Measurements from ENCODE around the gene PPP3CA.
"Not testable (repeated sequence)": the region's sequence is repeated elsewhere in the genome, so short reads cannot be mapped to it uniquely, and the experiment has no call there.

PPP3CA gene

DNA sequence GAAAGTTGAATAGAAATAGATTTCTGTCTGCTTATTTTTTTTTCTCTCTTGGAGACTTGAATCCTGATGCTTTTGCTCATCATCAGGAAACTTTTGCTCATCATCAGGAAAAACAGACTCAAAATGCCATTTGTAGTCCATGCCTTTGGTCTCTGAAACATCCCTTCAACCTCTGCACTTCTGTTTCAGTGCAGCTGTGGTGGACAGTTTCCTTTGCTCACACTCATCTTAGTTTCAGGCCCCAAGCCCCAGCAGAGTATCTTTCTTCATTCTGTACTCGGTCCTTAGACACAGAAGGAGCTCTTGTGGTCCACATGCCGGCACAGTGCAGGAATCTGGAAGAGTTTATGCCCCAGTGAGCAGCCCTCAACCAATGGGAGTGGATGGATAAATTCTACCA is 337.9 kb downstream of the PPP3CA start:
- no peak for DNase-seq (ENCODE audit: low read depth in 2 of 2)

DNA sequence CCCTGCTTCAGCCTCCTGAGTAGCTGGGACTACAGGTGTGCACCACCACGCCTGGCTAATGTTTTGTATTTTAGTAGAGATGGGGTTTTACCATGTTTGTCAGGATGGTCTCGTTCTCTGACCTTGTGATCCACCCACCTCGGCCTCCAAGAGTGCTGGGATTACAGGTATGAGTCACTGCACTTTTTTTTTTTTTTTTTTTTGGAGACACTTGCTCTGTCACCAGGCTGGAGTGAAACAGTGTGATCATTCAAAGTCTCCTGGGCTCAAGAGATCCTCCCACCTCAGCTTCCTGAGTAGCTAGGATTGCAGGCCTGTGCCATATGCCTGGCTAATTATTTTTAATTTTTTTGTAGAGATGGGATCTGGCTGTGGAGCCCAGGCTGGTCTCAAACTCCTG is 338.8 kb downstream of the PPP3CA start:
- no peak for DNase-seq (ENCODE audit: low read depth in 2 of 2)

DNA sequence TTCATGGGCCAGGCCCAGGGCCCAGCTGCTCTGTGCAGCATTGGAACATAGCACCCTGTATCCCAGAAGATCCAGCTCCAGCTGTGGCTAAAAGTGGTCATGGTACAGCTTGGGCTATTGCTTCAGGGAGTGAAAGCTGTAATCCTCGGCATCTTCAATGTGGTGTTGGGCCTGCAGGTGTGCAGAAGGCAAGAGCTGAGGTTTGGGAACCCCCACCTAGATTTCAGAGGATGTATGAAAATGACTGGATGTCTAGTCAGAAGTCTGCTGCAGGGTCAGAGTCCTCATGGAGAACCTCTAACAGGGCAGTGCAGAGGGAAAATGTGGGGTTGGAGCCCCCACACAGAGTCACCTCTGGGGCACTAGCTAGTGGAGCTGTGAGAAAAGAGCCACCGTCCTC is 341.7 kb downstream of the PPP3CA start:
- DNase-seq (ENCODE audit: low read depth in 2 of 2): no peak

DNA sequence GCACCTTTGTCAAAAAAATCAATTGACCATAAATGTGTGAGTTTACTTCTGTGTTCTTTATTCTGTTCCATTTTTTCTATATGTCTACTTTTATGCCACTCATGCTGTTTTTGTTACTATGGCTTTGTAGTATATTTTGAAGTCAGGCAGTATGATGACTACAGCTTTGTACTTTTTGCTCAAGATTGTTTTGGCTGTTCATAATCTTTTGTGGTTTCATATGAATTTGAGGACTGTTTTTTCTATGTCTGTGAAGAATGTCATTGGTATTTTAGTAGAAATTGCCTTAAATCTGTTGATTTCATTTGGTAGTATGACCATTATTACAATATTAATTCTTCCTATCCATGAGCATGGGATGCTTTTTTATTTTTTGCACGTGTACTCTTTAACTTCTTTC is 346.8 kb downstream of the PPP3CA start:
- no peak for DNase-seq (ENCODE audit: low read depth in 2 of 2)

DNA sequence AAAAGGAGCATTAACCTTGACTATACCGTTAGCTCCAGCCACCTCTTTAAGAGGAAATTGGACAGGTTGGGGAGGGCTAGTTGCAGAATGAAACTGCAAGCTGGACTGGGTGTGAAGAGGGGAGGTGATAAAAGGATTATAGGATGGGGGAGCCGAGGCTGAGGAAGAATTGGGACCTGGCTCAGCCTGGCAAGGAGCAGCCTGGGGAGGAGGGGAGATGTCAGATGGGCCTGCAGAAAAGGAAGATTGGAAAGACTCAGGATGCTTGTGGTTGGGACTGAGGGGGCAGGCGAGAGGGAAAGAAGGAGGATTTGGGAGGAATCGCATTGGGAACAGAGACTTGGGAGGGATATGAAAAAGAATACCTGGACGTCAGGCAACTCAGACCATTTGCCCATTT is 351.7 kb downstream of the PPP3CA start:
- no peak for DNase-seq (ENCODE audit: low read depth in 2 of 2)

DNA sequence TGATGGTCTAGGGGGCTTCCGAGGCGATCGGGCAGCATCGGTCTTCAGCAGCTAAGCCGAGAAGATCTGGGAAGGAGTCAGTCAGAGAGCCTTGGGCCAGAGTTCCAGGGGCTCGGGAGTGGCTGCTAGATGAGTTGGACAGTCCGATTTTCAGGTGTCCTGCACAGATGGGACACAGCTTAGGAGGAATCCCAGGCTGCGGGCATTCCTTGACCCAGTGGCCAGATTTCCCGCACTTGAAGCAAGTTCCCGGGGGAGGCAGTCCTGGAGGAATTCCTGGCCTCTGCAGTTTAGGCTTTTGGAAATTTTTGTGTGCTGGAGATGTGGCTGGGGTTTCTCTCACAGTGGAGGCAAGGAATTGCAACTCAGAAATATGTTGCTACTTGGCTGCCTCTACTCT is 352.3 kb downstream of the PPP3CA start:
- DNase-seq (ENCODE audit: low read depth in 2 of 2): not testable (repeated sequence)

DNA sequence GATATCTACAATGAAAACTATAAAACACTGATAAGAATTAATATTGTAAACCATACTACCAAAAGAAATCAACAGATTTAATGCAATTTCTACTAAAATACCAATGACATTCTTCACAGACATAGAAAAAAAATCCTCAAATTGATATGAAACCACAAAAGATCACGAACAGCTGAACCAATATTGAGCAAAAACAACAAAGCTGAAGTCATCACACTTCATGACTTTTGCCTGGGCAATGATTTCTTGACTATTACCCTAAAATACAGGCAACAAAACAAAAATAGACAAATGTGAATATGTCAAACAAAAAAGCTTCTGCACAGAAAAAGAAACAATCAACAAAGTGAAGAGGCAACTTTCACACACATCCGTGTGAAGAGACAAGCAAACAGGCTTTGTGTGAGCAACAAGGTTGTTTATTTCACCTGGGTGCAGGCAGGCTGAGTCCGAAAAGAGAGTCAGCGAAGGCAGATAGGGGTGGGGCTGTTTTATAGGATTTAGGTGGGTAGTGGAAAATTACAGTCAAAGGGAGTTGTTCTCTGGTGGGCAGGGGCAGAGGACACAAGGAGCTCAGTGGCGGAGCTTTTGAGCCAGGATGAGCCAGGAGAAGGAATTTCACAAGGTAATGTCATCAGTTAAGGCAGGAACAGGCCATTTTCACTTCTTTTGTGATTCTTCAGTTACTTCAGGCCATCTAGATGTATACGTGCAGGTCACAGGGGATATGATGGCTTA is 355.8 kb downstream of the PPP3CA start:
- DNase-seq (ENCODE audit: low read depth in 2 of 2): not testable (repeated sequence)

DNA sequence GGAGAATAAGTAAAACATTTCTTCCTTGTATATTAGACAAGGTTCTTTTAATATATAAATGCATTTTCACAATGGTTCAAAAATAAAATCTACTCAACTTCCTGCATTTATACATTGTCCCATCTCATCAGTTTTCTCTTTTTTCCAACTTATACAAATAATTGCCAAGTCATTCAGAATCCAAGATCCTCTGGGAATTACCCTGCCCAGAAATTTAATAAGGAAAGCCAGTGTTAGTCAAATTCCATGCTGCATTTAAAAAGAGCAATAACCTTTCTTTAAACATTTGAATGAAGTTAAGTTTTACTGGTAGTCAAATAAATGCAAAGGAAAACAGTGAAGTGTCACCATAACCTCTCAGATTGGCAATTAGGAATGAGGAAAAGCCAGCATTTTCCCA is 357.9 kb downstream of the PPP3CA start:
- no peak for DNase-seq (ENCODE audit: low read depth in 2 of 2)

DNA sequence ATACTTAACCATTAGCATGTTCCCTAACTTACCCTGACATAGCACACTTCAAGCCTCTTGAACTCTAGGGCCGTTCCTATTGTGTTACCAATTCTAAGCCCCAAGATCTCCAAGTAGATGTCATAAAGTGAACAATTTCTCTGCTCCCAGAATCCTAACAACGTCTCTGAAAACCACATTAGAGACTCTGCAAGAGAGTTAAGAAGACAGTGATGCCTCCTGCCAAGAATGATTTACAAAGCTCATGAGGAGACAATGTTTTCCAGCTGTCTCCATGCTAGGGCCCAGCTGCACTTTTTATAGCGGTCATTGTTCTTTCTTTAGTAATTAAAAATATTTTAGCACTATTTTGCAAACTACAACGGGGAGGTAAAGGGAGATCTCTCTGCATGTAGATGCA is 358.4 kb downstream of the PPP3CA start:
- DNase-seq (ENCODE audit: low read depth in 2 of 2): no peak

DNA sequence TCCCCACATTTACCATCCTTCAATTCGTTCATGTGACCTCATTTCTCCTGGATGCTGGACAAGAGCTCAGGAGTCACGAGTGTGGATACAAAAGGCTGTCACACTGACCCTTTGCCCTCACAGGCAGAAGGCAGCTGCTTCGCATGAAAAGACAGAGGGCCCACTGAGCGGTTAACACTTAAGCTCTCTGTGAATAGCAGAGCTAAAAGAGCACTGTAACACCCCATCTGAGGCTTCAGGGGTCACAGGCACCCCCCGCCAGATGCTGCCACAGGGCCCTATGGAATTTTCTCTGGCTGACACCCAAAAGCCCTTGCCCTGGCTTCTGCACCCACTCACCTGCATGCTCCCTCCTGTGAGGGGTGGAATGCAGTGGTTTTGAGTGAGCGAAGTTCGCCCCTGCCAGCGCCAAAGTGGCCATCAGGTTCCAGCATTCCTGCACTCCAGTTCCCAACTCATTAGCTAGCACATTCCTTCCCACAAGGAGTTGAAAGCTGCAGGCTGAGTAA is 360.9 kb downstream of the PPP3CA start:
- no peak for DNase-seq (ENCODE audit: low read depth in 2 of 2)

DNA sequence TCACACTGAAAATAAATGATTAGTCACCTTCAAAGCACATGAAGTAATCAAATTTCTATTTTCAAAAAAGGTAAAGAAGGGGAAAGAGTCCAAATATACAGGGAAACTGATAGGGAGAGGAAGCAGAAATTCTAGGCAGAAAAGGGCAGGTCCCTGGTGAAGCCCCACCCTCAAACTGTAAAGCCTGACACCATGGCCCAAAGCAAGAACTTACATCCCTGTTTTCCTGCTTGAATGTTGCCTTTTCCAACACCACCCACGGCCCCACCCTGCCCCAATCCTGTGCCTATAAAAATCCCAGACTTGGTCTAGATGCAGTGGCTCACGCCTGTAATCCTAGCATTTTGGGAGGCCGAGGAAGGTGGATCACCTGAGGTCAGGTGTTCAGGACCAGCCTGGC is 361.8 kb downstream of the PPP3CA start:
- DNase-seq (ENCODE audit: low read depth in 2 of 2): no peak

DNA sequence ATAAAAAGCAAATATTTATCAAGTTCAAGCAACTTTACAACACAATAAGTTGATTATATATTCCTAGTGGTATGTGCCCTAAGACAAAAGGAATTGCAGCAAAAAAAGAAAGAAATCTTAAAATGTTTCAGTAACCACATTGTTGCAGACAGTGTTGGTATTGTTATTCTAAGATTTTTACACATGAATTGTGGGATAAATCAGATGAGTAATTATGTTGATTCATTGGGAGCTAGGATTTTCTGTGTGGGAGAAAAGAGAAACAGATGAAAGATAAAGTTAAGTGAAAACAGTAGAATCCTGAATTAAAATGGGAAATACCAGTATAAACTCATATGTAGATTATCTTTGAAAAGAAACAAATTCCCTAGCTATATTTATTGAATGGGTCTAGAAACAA is 362.4 kb downstream of the PPP3CA start:
- no peak for DNase-seq (ENCODE audit: low read depth in 2 of 2)

DNA sequence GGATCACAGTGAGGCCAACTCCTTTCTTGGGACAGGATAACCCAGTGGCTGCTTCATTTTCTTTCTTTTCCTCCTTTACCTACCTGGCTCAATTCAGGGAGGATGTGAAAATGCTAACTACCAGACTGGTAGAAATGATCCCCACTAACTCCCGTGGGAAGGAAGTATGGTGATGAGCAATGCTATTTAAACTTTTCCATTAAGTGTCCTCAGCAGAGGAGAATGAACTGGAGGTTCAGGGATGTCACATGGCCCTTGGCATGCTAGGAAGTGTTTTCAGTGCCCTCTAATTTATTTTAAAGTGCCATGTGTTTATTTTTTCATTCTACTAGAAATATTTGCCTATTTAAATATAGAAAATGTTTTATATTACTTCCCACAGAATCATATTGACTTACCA is 363.9 kb downstream of the PPP3CA start:
- no peak for DNase-seq (ENCODE audit: low read depth in 2 of 2)

DNA sequence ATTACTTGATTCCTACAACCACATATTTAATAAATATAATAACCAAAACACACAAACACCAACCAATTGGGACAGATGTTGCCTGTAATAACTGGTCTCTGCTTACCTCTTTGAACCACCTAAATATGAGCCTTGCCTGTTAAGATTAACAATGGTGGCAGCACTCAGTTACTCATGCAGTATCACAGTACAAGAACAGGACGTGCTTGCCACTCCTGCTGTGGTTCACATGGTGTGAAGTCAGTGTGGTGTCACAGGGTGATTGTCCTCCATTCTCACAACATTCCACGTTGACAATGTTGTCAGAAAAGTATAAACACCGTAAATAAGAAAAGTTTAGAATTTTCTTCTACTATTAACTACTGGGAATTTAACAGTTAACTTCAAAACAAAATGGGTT is 365.0 kb downstream of the PPP3CA start:
- DNase-seq (ENCODE audit: low read depth in 2 of 2): no peak

DNA sequence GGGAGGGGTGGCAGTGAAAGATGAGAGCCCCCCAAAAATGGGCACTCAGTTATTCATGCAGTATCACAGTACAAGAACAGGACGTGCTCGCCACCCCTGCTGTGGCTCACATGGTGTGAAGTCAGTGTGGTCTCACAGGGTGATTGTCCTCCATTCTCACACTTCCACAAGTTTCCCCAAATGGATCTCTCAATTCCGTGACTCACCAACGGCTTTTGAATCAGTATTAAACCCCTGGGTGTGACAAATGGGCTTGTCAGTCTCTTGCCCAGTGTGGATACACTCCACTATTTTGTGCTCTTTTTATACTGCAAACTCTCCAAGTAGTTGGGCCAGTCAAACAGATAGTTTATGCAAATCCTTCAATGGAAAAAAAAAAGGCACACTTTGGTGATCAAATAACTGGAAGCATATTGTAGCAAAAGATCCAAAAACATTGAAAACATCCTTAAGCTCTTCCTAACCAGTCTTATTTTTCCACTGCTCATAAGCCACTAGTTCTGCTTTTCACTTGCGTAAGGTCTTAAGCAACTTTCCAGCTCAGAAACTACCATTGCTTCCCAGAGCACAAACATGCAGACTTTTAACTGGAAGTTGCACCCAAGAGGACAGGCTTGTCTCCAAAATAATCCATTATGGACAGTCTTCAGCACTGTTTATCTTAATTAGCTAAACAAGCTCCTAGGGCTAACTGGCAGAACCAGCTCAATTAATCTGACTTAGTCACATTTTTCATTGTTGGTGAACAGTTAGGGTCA is 365.7 kb downstream of the PPP3CA start:
- DNase-seq (ENCODE audit: low read depth in 2 of 2): no peak

DNA sequence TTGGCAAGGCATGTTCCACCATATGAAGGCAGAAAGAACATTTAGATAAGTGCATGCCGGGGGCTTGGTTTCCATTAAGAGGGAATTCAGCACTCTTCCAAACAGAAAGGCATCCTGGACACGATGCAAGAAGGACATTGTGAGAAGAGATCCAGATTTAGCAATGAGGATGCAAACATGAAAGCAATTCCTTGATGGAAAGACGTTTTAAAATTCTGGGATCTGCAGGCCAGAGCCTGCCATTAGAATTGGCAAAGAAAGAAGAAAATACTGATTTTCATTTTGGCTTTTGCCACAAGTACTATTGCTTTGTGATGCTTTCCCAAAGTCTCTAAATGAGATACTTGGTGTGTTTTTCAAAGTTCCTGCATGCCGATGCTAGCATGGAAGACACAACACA is 367.6 kb downstream of the PPP3CA start:
- no peak for DNase-seq (ENCODE audit: low read depth in 2 of 2)

DNA sequence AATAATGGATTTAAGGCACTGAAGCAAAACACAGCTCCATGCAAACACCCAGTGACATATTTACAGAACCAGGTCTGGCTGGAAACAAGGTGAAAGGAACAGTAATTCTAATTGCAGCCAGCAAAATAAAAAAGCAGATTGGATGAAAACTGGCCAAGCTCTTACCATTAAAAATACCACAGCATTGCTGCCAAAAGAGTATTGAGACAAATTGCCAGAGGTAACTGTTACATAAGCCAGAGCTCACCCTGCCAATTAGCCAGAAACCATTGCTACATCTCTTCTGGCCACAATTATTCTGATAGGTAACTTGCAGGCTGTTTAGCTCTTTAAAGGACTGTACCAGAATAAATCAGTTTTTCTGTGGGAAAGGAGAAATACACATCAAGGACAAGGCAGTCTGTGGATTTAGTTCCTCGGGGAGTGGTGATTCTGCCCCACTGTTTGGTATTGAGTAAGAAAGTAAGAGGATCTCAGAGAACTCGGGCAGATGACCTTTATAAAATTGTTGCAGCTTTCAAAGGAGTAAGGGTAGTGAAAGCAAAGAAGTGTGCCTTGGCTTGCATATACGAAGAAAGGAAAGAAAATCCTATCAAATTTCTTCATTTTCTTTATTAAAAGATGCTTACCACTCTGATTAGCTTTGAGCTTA is 369.5 kb downstream of the PPP3CA start:
- DNase-seq (ENCODE audit: low read depth in 2 of 2): no peak

DNA sequence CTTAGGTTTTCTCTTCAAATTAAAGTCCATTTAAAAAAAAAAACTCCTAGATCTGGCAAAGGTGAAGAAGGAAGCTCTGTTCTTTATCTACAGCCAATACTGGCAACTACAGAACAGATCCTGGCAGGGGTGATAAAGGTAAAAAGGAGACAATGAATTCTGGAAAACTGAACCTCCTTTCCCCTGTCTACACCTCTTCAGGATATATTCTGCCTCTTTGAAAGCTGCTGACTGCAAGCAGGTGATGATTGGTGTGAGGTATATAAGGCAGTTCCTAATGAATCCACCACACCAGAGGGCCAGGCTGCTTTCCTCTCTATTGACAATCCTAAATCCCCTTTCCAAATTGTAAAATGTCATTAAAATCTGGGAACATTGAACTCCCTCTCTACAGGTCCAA is 370.1 kb downstream of the PPP3CA start:
- DNase-seq (ENCODE audit: low read depth in 2 of 2): no peak

Measured in stimulated activated CD4-positive, alpha-beta T cell treated with anti-CD3 and anti-CD28 coated beads, Interleukin-12 subunit alpha, Interleukin-12 subunit beta, amount 100 ng/mL, for 24 hours (primary cell).